Measurements from ENCODE around the gene TUBB2A.
"Not testable (repeated sequence)": the region's sequence is repeated elsewhere in the genome, so short reads cannot be mapped to it uniquely, and the experiment has no call there.

Gene TUBB2A

GRCh38 chr6:3151691-3152090 is 5.7 kb downstream of the TUBB2A start:
- DNase-seq, result no peak

GRCh38 chr6:3147914-3148757 is 9.2 kb downstream of the TUBB2A start:
- no peak for DNase-seq

GRCh38 chr6:3144571-3144970 is 12.8 kb downstream of the TUBB2A start:
- no peak for DNase-seq

GRCh38 chr6:3143158-3143557 is 14.2 kb downstream of the TUBB2A start:
- DNase-seq, result no peak

DNA sequence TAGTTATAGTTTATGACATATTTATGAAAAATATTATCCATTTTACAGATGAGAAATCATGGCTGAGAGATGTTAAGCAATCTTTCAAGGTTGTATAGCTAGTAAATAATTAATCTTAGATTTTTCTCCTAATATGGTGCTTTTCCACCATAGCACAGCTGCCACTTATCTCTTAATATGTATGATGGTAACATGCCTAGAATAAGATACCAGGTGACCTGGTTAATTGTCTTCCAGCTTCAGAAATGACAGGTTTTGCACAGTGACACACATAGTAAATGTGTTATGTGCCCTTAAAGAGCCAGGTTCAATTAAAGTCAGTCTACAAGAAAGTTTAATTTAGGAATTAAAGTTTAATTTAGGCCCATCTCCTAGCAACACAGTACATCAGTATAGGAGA is 14.8 kb downstream of the TUBB2A start:
- no peak for DNase-seq

DNA sequence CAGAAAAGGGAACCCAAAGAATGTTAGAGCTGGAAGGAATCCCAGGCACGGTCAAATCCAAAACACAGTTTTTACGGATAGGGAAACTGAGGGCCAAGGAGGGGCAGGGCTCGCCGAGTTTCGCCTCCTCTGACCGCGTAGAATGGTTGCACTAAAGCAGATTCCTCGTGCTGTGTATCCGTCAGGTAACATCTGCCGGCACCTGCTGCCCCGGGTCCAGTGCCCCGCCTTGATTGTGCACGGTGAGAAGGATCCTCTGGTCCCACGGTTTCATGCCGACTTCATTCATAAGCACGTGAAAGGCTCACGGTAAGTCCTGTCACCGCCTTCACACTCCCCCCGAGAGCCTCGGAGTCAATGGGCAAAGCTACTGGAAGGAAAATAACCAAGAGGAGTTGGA is 17.1 kb downstream of the TUBB2A start:
- no peak for DNase-seq

- DNase-seq, result peak; percentile 85
Observed at GRCh38 chr6:3139090-3139903, 18.0 kb downstream of the TUBB2A start.

DNA sequence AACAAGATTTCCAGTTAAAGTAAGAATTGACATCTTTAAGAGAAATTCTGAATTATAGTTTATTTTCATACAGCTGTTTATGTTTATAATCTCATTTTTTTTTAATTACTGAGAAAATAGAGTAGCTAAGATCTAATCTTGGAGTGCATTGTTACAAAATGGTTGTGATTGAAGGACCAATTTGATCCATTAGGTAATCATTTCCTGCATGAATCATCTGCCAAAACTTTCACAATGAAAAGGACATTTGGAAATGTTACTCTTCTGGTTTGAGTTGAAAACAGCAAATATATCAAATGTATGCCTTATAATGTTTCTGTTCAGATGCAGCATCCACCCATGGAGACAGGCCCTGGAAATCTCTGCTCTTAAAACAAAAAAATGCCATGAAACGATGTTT is 19.0 kb downstream of the TUBB2A start:
- DNase-seq, result no peak

- not testable (repeated sequence) for DNase-seq
Observed at GRCh38 chr6:3137873-3138272, 19.5 kb downstream of the TUBB2A start.

DNA sequence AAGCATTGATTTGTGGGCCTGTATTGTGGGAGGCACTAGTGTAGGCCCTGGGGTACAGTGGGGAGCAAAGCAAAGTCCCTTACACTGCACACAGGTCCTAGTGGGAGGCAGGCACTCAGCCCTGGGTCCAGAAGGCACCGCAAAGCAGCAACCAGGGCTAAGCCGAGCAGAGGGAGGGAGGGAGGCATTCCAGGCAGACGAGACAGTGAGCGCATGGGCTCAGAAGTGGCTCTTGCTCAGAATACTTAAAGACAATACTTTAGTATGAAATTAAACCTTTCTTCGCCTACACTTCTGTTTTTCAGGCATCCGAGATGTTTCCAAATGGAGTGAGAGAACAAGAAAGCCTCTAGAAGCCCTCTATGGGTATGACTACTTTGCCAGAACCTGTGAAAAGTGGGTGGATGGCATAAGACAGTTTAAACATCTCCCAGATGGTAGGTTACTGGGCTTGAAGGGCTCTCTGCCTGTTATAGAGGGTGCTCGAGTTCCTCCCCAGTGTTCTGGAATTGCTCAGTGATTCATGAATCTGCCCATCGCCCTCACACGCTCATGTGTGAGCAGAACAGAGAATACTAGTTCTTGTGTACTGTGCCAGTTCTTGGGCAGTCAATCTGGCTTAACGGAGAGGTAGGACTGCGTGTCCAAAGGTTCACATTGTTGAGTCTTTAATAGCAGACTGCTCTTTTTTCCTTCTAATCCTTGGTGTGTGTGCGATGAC is 20.1 kb downstream of the TUBB2A start:
- DNase-seq, result no peak

GRCh38 chr6:3136292-3137011 is 20.9 kb downstream of the TUBB2A start:
- no peak for DNase-seq

GRCh38 chr6:3135668-3136291 is 21.6 kb downstream of the TUBB2A start:
- DNase-seq, result peak; percentile 19

- DNase-seq, result no peak
Observed at GRCh38 chr6:3133515-3133914, 23.8 kb downstream of the TUBB2A start.

- DNase-seq, result no peak
Observed at GRCh38 chr6:3131695-3132094, 25.6 kb downstream of the TUBB2A start.

DNA sequence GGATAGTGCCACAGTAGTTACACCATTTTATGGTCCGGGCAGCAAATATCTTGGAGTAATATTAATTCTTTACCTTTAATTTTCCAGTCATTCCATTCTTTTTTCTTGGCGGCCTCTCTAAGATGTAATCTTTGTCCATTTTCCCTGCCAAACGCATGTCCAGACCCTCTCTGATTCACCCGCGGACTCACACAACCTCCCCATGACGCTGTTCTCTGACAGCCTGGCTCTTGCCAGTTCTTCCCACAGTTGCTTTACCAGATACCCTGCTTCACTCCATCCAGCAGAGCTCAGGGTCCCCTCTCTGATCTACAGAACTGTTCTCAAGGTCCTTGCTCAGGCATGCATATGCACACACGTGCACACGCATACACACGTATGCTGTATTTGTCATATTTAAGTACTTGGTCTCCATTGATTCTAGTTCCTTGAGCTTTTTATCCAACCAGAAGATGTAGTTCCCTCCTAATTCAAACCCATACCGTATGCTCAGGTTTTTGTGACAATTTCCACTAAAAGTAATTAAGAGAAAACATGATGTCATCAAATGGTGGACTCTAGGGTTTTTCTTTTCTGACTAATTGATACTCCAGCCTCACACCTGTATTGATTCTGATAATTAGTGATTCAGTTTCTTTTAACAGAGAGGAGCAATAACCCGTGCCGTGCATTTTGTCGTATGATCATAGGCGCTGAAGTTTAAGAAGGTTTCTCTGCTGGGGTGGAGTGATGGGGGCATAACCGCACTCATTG is 28.8 kb downstream of the TUBB2A start:
- no peak for DNase-seq

DNA sequence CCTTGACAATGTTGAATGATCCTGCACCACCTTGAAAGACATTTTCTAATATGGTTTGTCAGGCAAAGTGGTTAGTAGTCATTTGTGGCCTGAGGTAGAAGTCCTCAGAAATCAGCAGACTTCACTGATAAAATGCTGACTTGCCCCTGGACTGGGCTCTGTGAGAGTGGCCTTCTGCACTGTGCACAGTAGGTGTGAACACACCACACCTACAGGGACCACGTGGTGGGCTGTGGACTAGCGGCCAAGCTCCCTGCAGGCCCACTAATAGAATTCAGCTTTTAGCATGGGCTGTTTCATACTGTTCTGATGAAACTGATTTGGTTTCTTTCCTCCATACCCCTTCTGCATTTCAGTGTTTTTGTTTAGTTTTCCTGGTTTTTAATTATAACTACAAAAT is 31.5 kb downstream of the TUBB2A start:
- DNase-seq, result no peak

DNA sequence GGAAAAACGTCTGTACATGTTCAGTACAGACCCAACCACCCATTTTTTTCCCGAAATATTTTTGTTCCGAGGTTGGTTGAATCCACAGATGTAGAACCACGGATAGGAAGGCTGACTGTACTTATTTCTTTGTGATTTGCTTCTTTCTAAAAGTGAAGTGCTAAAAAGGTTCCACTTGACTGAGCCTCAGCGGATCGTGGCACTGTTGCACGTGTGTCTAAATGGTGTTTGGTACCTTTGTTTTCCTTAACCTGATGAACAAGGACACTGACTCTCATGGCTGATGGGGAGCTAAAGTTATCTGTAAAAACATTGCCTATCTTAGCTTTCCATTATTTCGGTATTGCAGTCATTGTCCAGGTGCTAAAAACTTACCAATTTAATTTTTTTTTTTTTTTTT is 32.7 kb downstream of the TUBB2A start:
- peak; percentile 10 for DNase-seq

DNA sequence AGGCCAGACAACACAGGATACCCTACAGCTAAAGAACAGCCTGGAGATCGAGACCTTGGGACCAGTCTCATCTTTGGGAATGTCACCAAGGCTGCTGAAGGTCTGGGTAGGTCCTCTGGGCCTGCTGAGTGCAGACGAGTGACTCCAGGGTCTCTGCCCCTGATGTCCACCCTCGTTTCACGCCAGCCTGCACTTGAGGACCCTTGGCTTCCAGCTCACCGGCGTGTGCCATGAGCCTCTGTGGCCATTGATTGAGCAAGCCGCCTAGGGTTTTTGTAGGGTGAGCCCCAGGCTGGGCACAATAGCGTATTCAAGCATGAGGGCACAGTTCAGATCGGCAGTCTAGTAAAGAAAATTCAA is 34.5 kb downstream of the TUBB2A start:
- no peak for DNase-seq

GRCh38 chr6:3120765-3121089 is 36.6 kb downstream of the TUBB2A start:
- DNase-seq, result no peak

GRCh38 chr6:3119040-3119723 is 38.2 kb downstream of the TUBB2A start:
- DNase-seq, result peak; percentile 8

- peak; percentile 83 for DNase-seq
Observed at GRCh38 chr6:3118353-3119039, 38.8 kb downstream of the TUBB2A start, which contains the start of gene BPHL. Gene BPHL, plus strand, starts transcription at chr6:3118711. Its CDS starts 30 bp downstream, at chr6:3118741.

Measured in NCI-H510A treated with DMSO at 0.1 percent for 48 hours (cell line).